ENCODE measurements around the gene CAPN14. TPM values are rescaled to one million over a fixed set of nuclear protein-coding genes. Genes with fewer than 3 reads are reported as not detected.
A peak's percentile ranks its signal among the peaks of the same experiment; 100 is the strongest.

The CAPN14 gene
- total RNA-seq, 1 donor, result 0.09 TPM

GRCh38 chr2:31243053-31243452, 25.7 kb upstream of the CAPN14 start:
- no peak for TF ChIP-seq CTCF (IDR thresholded peaks at IDR 0.05; ENCODE audit: insufficient read depth, low read length)
- H3K4me3 ChIP-seq (ENCODE audit: low read depth, low read length), result no peak overlapping the region
- DNase-seq (ENCODE audit: low read depth), result no peak

GRCh38 chr2:31241625-31242270, 24.4 kb upstream of the CAPN14 start:
- no peak for DNase-seq (ENCODE audit: low read depth)
- no peak overlapping the region for H3K4me3 ChIP-seq (ENCODE audit: low read depth, low read length)
- TF ChIP-seq CTCF (IDR thresholded peaks at IDR 0.05; ENCODE audit: insufficient read depth, low read length), result no peak

GRCh38 chr2:31240381-31241365, 23.4 kb upstream of the CAPN14 start:
- no peak for DNase-seq (ENCODE audit: low read depth)

GRCh38 chr2:31239593-31240177, 22.4 kb upstream of the CAPN14 start:
- no peak for TF ChIP-seq CTCF (IDR thresholded peaks at IDR 0.05; ENCODE audit: insufficient read depth, low read length)
- H3K4me3 ChIP-seq (ENCODE audit: low read depth, low read length), result no peak overlapping the region
- DNase-seq (ENCODE audit: low read depth), result peak; percentile 72

More at GRCh38 chr2:31240381-31241365, 23.4 kb upstream of the CAPN14 start:
- no peak for TF ChIP-seq CTCF (IDR thresholded peaks at IDR 0.05; ENCODE audit: insufficient read depth, low read length)
- no peak overlapping the region for H3K4me3 ChIP-seq (ENCODE audit: low read depth, low read length)

- no peak for DNase-seq (ENCODE audit: low read depth)
- H3K4me3 ChIP-seq (ENCODE audit: low read depth, low read length), result no peak overlapping the region
- TF ChIP-seq CTCF (IDR thresholded peaks at IDR 0.05; ENCODE audit: insufficient read depth, low read length), result no peak
These were observed 21.7 kb upstream of the CAPN14 start for GRCh38 chr2:31238906-31239592.

All from fibroblast of the aortic adventitia (primary cell).